WTC11 (cell line): ENCODE measurements around the gene COG1. TPM values are rescaled to one million over a fixed set of nuclear protein-coding genes. Genes with fewer than 3 reads are reported as not detected.

ENCODE experiments used
- ATAC-seq: fragments of 200-7000 bp; cut with Tn5 transposase; 2 replicates; pipeline ENCODE4 v1.10.0; 2021; ENCODE audit warnings: mild to moderate bottlenecking, moderate library complexity
- CTCF ChIA-PET: fragments of 300-600 bp; sonication (Branson Sonifier 250); formaldehyde crosslinking; loops from one replicate; lab custom pipeline; 2021; ENCODE audit warnings: antibody characterized with exemption; lab: Charles Lee
- POLR2A ChIA-PET: fragments of 350-600 bp; sonication (Branson Sonifier 250); formaldehyde crosslinking; loops from one replicate; lab custom pipeline; 2021; ENCODE audit warnings: antibody characterized with exemption; lab: Charles Lee
- DNase-seq: peaks from one replicate; pipeline ENCODE4 v3.0.0; 2021; ENCODE audit warnings: low spot score
- H3K27ac Mint-ChIP-seq: 2 replicates; pipeline ENCODE4 v1.8.0; 2021; ENCODE audit warnings: mixed read lengths
- H3K27me3 Mint-ChIP-seq: 2 replicates; pipeline ENCODE4 v1.8.0; 2021; ENCODE audit warnings: low read depth, mild to moderate bottlenecking, moderate library complexity, mixed read lengths
- H3K36me3 Mint-ChIP-seq: 2 replicates; pipeline ENCODE4 v1.8.0; 2021; ENCODE audit warnings: mixed read lengths
- H3K4me1 Mint-ChIP-seq: 2 replicates; pipeline ENCODE4 v1.8.0; 2022; ENCODE audit warnings: mixed read lengths
- H3K4me3 Mint-ChIP-seq: 2 replicates; pipeline ENCODE4 v1.8.0; 2021; ENCODE audit warnings: mild to moderate bottlenecking, moderate library complexity, mixed read lengths
- H3K9me3 Mint-ChIP-seq: 2 replicates; pipeline ENCODE4 v1.8.0; 2021; ENCODE audit warnings: mixed read lengths
- AFF4 ChIP-seq: sonication (generic); formaldehyde crosslinking; IDR thresholded peaks from 2 replicates; pipeline ENCODE4 v1.8.1; 2023; ENCODE audit warnings: mild to moderate bottlenecking, missing genetic modification reagents, borderline replicate concordance
- CREM ChIP-seq: sonication (generic); formaldehyde crosslinking; IDR thresholded peaks from 2 replicates; pipeline ENCODE4 v1.8.1; 2022; ENCODE audit warnings: mild to moderate bottlenecking, missing genetic modification reagents, moderate library complexity
- E2F4 ChIP-seq: sonication (generic); formaldehyde crosslinking; IDR thresholded peaks from 2 replicates; pipeline ENCODE4 v1.8.1; 2022; ENCODE audit warnings: low read depth, mild to moderate bottlenecking, moderate library complexity, missing genetic modification reagents, borderline replicate concordance
- ELF4 ChIP-seq: sonication (generic); formaldehyde crosslinking; IDR thresholded peaks from 2 replicates; pipeline ENCODE4 v1.8.1; 2022; ENCODE audit warnings: low read depth, mild to moderate bottlenecking, moderate library complexity, missing genetic modification reagents
- ERG ChIP-seq: fragments of 250-450 bp; sonication (Bioruptor Pico); IDR thresholded peaks from 2 replicates; pipeline ENCODE4 v1.8.0; 2021; ENCODE audit warnings: mild to moderate bottlenecking
- ETV6 ChIP-seq: sonication (generic); formaldehyde crosslinking; IDR thresholded peaks from 2 replicates; pipeline ENCODE4 v1.8.1; 2022; ENCODE audit warnings: mild to moderate bottlenecking, missing genetic modification reagents
- GRHL2 ChIP-seq: fragments of 250-450 bp; sonication (Bioruptor Pico); IDR thresholded peaks from 2 replicates; pipeline ENCODE4 v1.8.0; 2022; ENCODE audit warnings: mild to moderate bottlenecking, moderate library complexity; ENCODE audit not compliant: insufficient replicate concordance, severe bottlenecking
- HMGA2 ChIP-seq: fragments of 250-450 bp; sonication (Bioruptor Pico); IDR thresholded peaks from 2 replicates; pipeline ENCODE4 v1.4.0; 2021; ENCODE audit warnings: mild to moderate bottlenecking, moderate library complexity
- NFATC4 ChIP-seq: fragments of 250-450 bp; sonication (Bioruptor Pico); IDR thresholded peaks from 2 replicates; pipeline ENCODE4 v1.9.0; 2021; ENCODE audit warnings: mild to moderate bottlenecking
- NFYB ChIP-seq: sonication (generic); formaldehyde crosslinking; conservative IDR thresholded peaks from 2 replicates; pipeline ENCODE4 v1.8.0; 2022; ENCODE audit warnings: low read depth, missing genetic modification reagents
- NR3C1 ChIP-seq: sonication (generic); formaldehyde crosslinking; conservative IDR thresholded peaks from 2 replicates; pipeline ENCODE4 v1.8.1; 2023; ENCODE audit warnings: low read depth, mild to moderate bottlenecking, missing genetic modification reagents
- OVOL2 ChIP-seq: fragments of 250-450 bp; sonication (Bioruptor Pico); IDR thresholded peaks from 2 replicates; pipeline ENCODE4 v1.9.0; 2021; ENCODE audit warnings: mild to moderate bottlenecking, borderline replicate concordance
- SMAD3 ChIP-seq: sonication (generic); formaldehyde crosslinking; IDR thresholded peaks from 2 replicates; pipeline ENCODE4 v1.8.0; 2022; ENCODE audit warnings: missing genetic modification reagents, mild to moderate bottlenecking, borderline replicate concordance
- SMAD4 ChIP-seq: sonication (generic); formaldehyde crosslinking; IDR thresholded peaks from 2 replicates; pipeline ENCODE4 v1.8.0; 2022; ENCODE audit warnings: mild to moderate bottlenecking, missing genetic modification reagents
- STAT6 ChIP-seq: sonication (generic); formaldehyde crosslinking; conservative IDR thresholded peaks from 2 replicates; pipeline ENCODE4 v1.8.1; 2023; ENCODE audit warnings: mild to moderate bottlenecking, low read depth, missing genetic modification reagents, moderate library complexity
- ZNF416 ChIP-seq: fragments of 250-450 bp; sonication (Bioruptor Pico); IDR thresholded peaks from 2 replicates; pipeline ENCODE4 v1.9.0; 2021; ENCODE audit warnings: mild to moderate bottlenecking, inconsistent platforms
- ZNF532 ChIP-seq: fragments of 250-450 bp; sonication (Bioruptor Pico); IDR thresholded peaks from 2 replicates; pipeline ENCODE4 v1.9.0; 2021; ENCODE audit warnings: mild to moderate bottlenecking, borderline replicate concordance
- total RNA-seq: library from RNA; stranded (reverse); gene quantifications from 3 replicates; pipeline ENCODE4 v1.2.3, GENCODE V29; 2021
- TF ChIP-seq, protein P1 (sequence below): sonication (generic); formaldehyde crosslinking; IDR thresholded peaks from 2 replicates; pipeline ENCODE4 v1.8.1; 2022; ENCODE audit warnings: mild to moderate bottlenecking, moderate library complexity, missing genetic modification reagents

The COG1 gene
- total RNA-seq, 1 experiment from 2014 or later, result 22.6 TPM

- CTCF ChIA-PET, result interaction anchor here (1.5 to 3.7 kb wide), 3 partner anchors 10 to 30 kb away, joined by 4 to 15 read pairs (median 6); no protein-coding TSS in a partner anchor
- TF ChIP-seq ZNF416, result no peak
- TF ChIP-seq NFATC4 (CRISPR knock-in tag), result no peak
- no peak for TF ChIP-seq CREM
- TF ChIP-seq SMAD4 (CRISPR knock-in tag), result no peak
- no peak for TF ChIP-seq GRHL2 (CRISPR knock-in tag)
- TF ChIP-seq, protein P1, sequence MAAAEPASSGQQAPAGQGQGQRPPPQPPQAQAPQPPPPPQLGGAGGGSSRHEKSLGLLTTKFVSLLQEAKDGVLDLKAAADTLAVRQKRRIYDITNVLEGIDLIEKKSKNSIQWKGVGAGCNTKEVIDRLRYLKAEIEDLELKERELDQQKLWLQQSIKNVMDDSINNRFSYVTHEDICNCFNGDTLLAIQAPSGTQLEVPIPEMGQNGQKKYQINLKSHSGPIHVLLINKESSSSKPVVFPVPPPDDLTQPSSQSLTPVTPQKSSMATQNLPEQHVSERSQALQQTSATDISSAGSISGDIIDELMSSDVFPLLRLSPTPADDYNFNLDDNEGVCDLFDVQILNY, result no peak
- TF ChIP-seq E2F4 (CRISPR knock-in tag), result no peak
- TF ChIP-seq AFF4 (CRISPR knock-in tag), result no peak
- TF ChIP-seq HMGA2 (CRISPR knock-in tag), result no peak
- TF ChIP-seq NFYB (CRISPR knock-in tag), result no peak
- TF ChIP-seq SMAD3 (CRISPR knock-in tag), result no peak
- no peak for TF ChIP-seq ETV6 (CRISPR knock-in tag)
- TF ChIP-seq, all 79 proteins: peak for 0
- peaks cover 53% of the 10 kb centered on the region for H3K4me1 Mint-ChIP-seq
- no peak for DNase-seq
- POLR2A ChIA-PET, result no interaction called here
- peaks cover 7% of the 10 kb centered on the region for H3K36me3 Mint-ChIP-seq
- no peaks in the 10 kb centered on the region for H3K27me3 Mint-ChIP-seq
- H3K9me3 Mint-ChIP-seq, result no peaks in the 10 kb centered on the region
- no peak for ATAC-seq
- peak overlapping the region; percentile 92 for H3K27ac Mint-ChIP-seq
- peak overlapping the region; percentile 42 for H3K4me3 Mint-ChIP-seq
Observed at GRCh38 chr17:73226556-73227172, 33.8 kb downstream of the COG1 start.

- CTCF ChIA-PET, result interaction anchor here (1.5 to 3.7 kb wide), 2 partner anchors 11 to 31 kb away, joined by 4 to 15 read pairs; no protein-coding TSS in a partner anchor
- DNase-seq (no peak), ATAC-seq (no peak)
- Mint-ChIP-seq H3K36me3 (peaks cover 7% of the 10 kb centered on the region), H3K4me1 (peaks cover 53% of the 10 kb centered on the region), H3K9me3 (no peaks in the 10 kb centered on the region), H3K27me3 (no peaks in the 10 kb centered on the region), H3K4me3 (peak overlapping the region; percentile 26; the same call in 1 of the 2 replicates), H3K27ac (peak overlapping the region; percentile 92)
- TF ChIP-seq ERG (CRISPR knock-in tag), result no peak
- no peak for TF ChIP-seq ZNF532 (CRISPR knock-in tag)
- TF ChIP-seq OVOL2 (CRISPR knock-in tag), result no peak
- no peak for TF ChIP-seq ELF4
- no peak for TF ChIP-seq NR3C1
- no peak for TF ChIP-seq STAT6 (CRISPR knock-in tag)
- TF ChIP-seq NFATC4 (CRISPR knock-in tag), result no peak
- POLR2A ChIA-PET, result interaction anchor here (0.6 kb wide), 1 partner anchor 133 kb away, joined by 4 read pairs; no protein-coding TSS in a partner anchor
Observed at GRCh38 chr17:73227379-73227778, 34.5 kb downstream of the COG1 start.
